ENCODE results near the gene COL4A1.

COL4A1 gene

GRCh38 chr13:110276553-110276950 lies 30.4 kb downstream of the COL4A1 start:
- no peak for TF ChIP-seq RAD21 (IDR thresholded peaks at IDR 0.05; ENCODE audit: low read depth)
- no peak for TF ChIP-seq TCF12 (IDR thresholded peaks at IDR 0.05; ENCODE audit: low read depth)
- no peak for TF ChIP-seq YY1 (IDR thresholded peaks at IDR 0.05; ENCODE audit: low read depth)
- TF ChIP-seq TAF1 (IDR thresholded peaks at IDR 0.05; ENCODE audit: low read depth), result no peak
- TF ChIP-seq REST (IDR thresholded peaks at IDR 0.05; ENCODE audit: low read depth), result no peak
- no peak for TF ChIP-seq EP300 (IDR thresholded peaks at IDR 0.05; ENCODE audit: borderline replicate concordance)
- TF ChIP-seq USF1 (IDR thresholded peaks at IDR 0.05), result no peak
- no peak for TF ChIP-seq TEAD4 (IDR thresholded peaks at IDR 0.05)
- TF ChIP-seq, protein P1, sequence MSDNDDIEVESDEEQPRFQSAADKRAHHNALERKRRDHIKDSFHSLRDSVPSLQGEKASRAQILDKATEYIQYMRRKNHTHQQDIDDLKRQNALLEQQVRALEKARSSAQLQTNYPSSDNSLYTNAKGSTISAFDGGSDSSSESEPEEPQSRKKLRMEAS (IDR thresholded peaks at IDR 0.05), result no peak
- no peak for TF ChIP-seq ZBTB7A (IDR thresholded peaks at IDR 0.05; ENCODE audit: low read depth)
- TF ChIP-seq CREB1 (IDR thresholded peaks at IDR 0.05; ENCODE audit: low read depth), result no peak
- TF ChIP-seq EGR1 (IDR thresholded peaks at IDR 0.05), result no peak
- TF ChIP-seq NFIC (IDR thresholded peaks at IDR 0.05), result no peak

DNA sequence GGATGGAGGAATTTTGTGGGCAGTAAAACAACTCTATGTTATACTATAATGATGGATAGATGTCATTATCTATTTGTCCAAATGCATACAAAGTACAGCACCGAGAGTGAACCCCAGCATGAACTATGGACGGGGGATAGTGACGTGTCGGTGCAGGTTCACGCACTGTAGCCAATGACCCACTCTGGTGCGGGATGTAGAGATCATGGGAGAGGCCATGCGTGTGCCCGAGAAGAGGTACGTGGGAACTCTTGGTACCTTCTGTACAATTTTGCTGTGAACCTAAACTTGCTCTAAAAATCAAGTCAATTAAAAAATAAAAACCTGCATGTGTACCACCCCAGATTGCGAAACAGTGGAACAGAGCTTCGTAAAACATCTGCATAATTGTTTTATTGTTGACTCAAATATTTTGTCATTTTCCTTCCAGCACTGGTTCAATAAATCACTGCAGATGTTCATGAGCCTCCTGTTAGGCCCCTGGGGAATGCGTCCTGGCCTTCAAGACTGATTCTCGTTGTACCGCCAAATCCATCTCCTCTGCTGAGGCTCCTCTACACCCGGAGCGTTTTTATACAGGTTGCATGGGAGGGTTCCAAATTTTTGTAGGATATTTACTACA lies 30.9 kb downstream of the COL4A1 start:
- TF ChIP-seq TAF1 (IDR thresholded peaks at IDR 0.05; ENCODE audit: low read depth), result no peak
- TF ChIP-seq EP300 (IDR thresholded peaks at IDR 0.05; ENCODE audit: borderline replicate concordance), result no peak
- no peak for TF ChIP-seq REST (IDR thresholded peaks at IDR 0.05; ENCODE audit: low read depth)
- no peak for TF ChIP-seq NFIC (IDR thresholded peaks at IDR 0.05)
- no peak for TF ChIP-seq FOXM1 (IDR thresholded peaks at IDR 0.05; ENCODE audit: borderline replicate concordance, low read depth)
- TF ChIP-seq ZBTB7A (IDR thresholded peaks at IDR 0.05; ENCODE audit: low read depth), result no peak
- no peak for TF ChIP-seq CREB1 (IDR thresholded peaks at IDR 0.05; ENCODE audit: low read depth)
- no peak for TF ChIP-seq YY1 (IDR thresholded peaks at IDR 0.05; ENCODE audit: low read depth)
- no peak for TF ChIP-seq EGR1 (IDR thresholded peaks at IDR 0.05)

GRCh38 chr13:110274687-110275086 lies 32.3 kb downstream of the COL4A1 start:
- TF ChIP-seq NFIC (IDR thresholded peaks at IDR 0.05), result no peak
- TF ChIP-seq EGR1 (IDR thresholded peaks at IDR 0.05), result no peak
- no peak for TF ChIP-seq RAD21 (IDR thresholded peaks at IDR 0.05; ENCODE audit: low read depth)
- TF ChIP-seq FOXM1 (IDR thresholded peaks at IDR 0.05; ENCODE audit: borderline replicate concordance, low read depth), result no peak
- TF ChIP-seq, protein P1 (IDR thresholded peaks at IDR 0.05), result no peak
- TF ChIP-seq ZBTB7A (IDR thresholded peaks at IDR 0.05; ENCODE audit: low read depth), result no peak
- TF ChIP-seq USF1 (IDR thresholded peaks at IDR 0.05), result no peak
- TF ChIP-seq TEAD4 (IDR thresholded peaks at IDR 0.05), result no peak
- TF ChIP-seq CEBPB (IDR thresholded peaks at IDR 0.05), result no peak
- TF ChIP-seq REST (IDR thresholded peaks at IDR 0.05; ENCODE audit: low read depth), result no peak
- TF ChIP-seq CREB1 (IDR thresholded peaks at IDR 0.05; ENCODE audit: low read depth), result no peak

DNA sequence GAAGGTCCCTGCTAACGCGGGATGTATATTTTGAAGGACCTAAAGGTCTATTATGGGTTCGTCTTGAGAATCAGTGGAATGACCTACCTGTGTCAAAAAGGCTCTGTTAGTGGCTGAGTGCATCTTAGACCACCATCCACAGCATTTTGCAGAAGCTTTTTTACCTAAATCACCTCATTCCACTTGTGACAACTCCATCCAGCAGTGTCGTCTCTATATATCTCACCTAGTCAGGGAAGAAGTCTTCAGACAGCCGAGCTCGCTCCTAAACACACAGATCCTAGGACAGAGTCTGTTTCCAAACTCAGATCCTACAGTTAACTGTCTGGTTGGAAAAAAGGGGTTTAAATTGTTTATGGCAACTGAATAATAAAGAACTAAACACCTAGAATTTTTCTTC lies 33.7 kb downstream of the COL4A1 start:
- TF ChIP-seq YY1 (IDR thresholded peaks at IDR 0.05; ENCODE audit: low read depth) (no peak), RAD21 (IDR thresholded peaks at IDR 0.05; ENCODE audit: low read depth) (no peak), NFIC (IDR thresholded peaks at IDR 0.05) (no peak), EP300 (IDR thresholded peaks at IDR 0.05; ENCODE audit: borderline replicate concordance) (no peak), REST (IDR thresholded peaks at IDR 0.05; ENCODE audit: low read depth) (no peak), ZBTB7A (IDR thresholded peaks at IDR 0.05; ENCODE audit: low read depth) (no peak), CREB1 (IDR thresholded peaks at IDR 0.05; ENCODE audit: low read depth) (no peak), FOXM1 (IDR thresholded peaks at IDR 0.05; ENCODE audit: borderline replicate concordance, low read depth) (no peak), TEAD4 (IDR thresholded peaks at IDR 0.05) (no peak), TAF1 (IDR thresholded peaks at IDR 0.05; ENCODE audit: low read depth) (no peak), EGR1 (IDR thresholded peaks at IDR 0.05) (no peak), USF1 (IDR thresholded peaks at IDR 0.05) (no peak), TCF12 (IDR thresholded peaks at IDR 0.05; ENCODE audit: low read depth) (no peak), CEBPB (IDR thresholded peaks at IDR 0.05) (no peak)
- TF ChIP-seq, protein P1 (IDR thresholded peaks at IDR 0.05), result no peak

Data from Ishikawa (cell line).